KOPT-K1 (cell line): ENCODE data around the gene HERPUD1.

ENCODE experiments used
- H3K27ac ChIP-seq: fragments of 200-600 bp; sonication (generic); 2 replicates; pipeline ENCODE4 v1.5.1; 2016; ENCODE audit warnings: antibody characterized with exemption, mild to moderate bottlenecking, low read depth, low read length; ENCODE audit not compliant: poor library complexity, severe bottlenecking
- H3K36me3 ChIP-seq: fragments of 200-600 bp; sonication (generic); 2 replicates; pipeline ENCODE4 v1.5.1; 2017; ENCODE audit warnings: antibody characterized with exemption, mild to moderate bottlenecking, low read length, moderate library complexity; ENCODE audit not compliant: insufficient read depth
- H3K9me3 ChIP-seq: fragments of 200-600 bp; sonication (generic); 2 replicates; pipeline ENCODE4 v1.5.1; 2017; ENCODE audit warnings: antibody characterized with exemption, low read length, mild to moderate bottlenecking; ENCODE audit not compliant: insufficient read depth, poor library complexity, severe bottlenecking

The HERPUD1 gene

DNA sequence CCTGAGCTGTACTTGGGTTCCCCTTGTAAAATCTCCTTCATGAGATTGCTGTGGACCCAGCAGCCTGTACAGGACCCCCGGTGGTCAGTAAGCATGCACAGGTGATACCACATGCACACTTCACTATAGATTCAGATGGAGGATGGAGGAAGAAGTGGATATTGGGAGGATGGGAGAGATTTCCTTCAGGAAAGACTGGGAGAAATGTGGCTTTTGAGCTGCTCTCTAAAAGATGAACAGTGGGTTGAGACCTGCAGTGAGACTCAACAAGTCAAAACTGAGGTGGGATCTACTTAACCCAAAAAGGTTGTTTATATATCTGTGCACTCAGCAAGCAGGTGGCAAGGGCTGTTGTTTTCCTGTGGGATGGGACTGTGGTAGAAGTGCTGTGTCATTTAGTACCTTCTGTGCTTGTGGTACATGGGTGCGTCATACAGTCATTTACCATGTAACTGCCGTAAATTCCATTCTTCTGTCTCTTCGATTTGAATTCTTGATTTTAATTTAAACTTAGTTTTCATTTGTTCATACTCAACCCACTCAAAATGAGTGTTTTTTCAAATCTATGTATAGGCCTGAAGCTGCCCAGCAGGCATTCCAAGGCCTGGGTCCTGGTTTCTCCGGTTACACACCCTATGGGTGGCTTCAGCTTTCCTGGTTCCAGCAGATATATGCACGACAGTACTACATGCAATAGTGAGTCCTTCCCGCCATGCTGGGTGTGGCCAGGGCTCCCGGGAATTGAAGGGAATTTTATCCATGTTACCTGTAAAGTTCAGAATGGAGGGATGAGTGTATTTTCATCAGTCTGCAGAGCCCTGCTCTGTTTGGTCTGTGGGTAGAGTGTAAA is 6.9 kb downstream of the HERPUD1 start:
- Histone ChIP-seq H3K9me3 (no peaks in the 10 kb centered on the region), H3K36me3 (peaks cover 97% of the 10 kb centered on the region), H3K27ac (peak overlapping the region; percentile 85)

DNA sequence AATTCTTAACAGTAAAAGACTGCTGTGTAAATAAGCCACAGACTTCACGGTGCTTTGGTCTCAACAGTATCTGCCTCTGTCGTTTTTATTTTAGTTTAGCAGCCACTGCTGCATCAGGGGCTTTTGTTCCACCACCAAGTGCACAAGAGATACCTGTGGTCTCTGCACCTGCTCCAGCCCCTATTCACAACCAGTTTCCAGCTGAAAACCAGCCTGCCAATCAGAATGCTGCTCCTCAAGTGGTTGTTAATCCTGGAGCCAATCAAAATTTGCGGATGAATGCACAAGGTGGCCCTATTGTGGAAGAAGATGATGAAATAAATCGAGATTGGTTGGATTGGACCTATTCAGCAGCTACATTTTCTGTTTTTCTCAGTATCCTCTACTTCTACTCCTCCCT is 7.9 kb downstream of the HERPUD1 start:
- H3K9me3 ChIP-seq = no peaks in the 10 kb centered on the region
- H3K27ac ChIP-seq = peak overlapping the region; percentile 85
- H3K36me3 ChIP-seq = peaks cover 100% of the 10 kb centered on the region

GRCh38 chr16:56941092-56941491 is 9.2 kb downstream of the HERPUD1 start:
- Histone ChIP-seq H3K36me3 (peaks cover 99% of the 10 kb centered on the region), H3K27ac (no peak overlapping the region), H3K9me3 (no peaks in the 10 kb centered on the region)

DNA sequence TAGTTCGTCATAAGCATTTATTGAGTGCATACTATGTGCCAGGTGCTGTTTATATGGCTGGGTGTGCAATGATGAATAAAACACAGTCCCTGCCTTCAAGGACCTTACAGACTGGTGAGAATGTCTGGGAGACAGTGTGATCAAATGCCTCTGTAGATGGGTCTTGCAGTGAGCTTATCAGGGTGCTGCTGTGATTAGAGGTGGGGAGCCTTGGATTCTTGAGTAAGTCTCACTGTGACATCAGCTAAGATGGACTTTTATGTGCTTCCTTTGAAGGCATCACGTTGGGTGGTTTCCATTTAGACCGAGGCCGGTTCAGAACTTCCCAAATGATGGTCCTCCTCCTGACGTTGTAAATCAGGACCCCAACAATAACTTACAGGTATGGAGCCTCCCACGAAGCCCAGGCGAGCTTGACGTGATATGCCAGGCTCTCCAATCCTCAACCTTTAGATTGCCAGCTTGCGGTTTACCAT is 10.0 kb downstream of the HERPUD1 start:
- Histone ChIP-seq H3K36me3 (peaks cover 98% of the 10 kb centered on the region), H3K9me3 (no peaks in the 10 kb centered on the region), H3K27ac (no peak overlapping the region)

- no peaks in the 10 kb centered on the region for H3K9me3 ChIP-seq
- no peak overlapping the region for H3K27ac ChIP-seq
- peaks cover 80% of the 10 kb centered on the region for H3K36me3 ChIP-seq
Observed at GRCh38 chr16:56943761-56944375, 11.9 kb downstream of the HERPUD1 start.

DNA sequence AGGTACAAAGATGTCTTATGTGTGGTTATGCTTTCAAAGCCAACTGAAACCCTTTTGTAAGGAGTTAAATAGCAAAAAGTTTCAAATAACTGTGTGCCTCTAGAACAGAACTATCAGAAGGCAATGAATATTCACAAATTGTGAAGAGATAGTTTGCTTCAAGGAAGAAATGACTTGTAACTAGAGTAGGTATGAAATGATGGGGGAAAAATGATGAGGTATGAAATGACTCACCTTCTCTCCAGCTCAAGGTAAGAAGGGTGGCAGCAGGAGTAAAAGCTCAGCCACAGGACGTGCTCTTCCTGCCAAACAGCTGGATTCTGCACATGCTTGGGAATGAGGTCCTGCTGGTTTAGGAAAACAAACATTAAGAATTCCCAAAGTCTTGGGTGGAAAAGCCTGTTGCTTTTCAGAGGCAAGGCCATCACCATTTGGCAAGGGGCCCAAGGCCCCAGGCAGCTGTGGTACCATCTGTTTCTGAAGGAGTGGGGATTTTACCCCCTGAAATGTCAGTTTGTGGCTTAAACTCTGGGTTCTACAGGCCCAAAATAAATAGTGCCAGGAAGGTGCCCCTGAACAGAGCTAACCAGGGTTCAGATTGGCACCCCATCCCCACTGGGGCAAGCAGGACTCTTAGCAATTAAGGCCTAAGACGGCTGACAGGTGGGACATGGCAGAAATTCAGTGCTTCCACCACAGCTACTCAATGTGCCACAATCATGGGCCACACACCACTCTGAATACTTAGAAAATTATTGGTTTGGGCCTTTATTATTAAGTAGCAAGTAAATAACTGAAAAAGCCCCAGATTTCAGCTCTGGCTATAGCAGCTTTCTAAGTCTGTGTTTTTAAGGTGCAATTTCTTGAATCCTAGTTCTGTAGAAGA is 13.3 kb downstream of the HERPUD1 start:
- H3K36me3 ChIP-seq = peaks cover 67% of the 10 kb centered on the region
- peak overlapping the region; percentile 10 for H3K27ac ChIP-seq
- H3K9me3 ChIP-seq = no peaks in the 10 kb centered on the region

- H3K27ac ChIP-seq = no peak overlapping the region
- H3K36me3 ChIP-seq = peaks cover 59% of the 10 kb centered on the region
- H3K9me3 ChIP-seq = no peaks in the 10 kb centered on the region
Observed at GRCh38 chr16:56945847-56946527, 14.0 kb downstream of the HERPUD1 start.

DNA sequence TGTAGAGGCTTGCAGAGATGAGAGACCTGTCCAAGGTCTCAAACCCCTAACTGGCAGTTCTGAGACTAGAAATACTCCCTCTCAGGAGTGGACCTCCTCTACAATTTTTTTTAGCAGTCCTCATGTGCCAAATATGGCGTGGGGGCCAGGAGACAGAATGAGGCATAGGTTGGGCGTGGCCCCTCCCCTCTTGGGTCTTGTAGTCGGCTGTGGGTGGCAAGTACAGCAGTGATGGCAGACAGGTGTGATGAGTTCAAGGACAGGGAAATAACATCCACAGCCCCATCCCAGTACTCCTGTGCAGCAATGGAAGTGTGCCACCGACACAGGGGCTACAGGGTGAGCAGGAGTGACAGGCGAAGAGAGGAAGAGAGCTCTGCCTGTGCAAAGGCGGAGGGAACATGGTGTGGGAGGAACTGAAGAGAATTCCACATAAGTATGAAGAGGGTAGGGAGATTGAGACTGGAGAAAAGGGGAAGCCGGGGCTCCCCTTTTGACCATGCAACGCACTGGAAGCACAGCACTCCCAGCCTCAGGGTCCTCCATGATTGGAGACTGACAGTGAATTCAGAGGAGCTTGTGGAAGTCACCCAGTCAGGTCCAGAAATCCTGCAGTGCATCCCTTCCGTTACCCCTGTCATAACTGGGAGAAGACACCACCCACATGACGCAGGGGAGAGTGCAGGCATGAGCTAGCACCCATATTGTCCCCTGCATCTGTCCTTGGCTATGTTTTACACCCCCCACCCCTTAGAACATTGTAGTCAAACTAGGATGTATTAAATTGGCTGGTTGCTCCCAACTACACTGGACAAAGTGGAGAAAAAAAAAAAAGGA is 15.0 kb downstream of the HERPUD1 start:
- Histone ChIP-seq H3K36me3 (peaks cover 49% of the 10 kb centered on the region), H3K9me3 (no peaks in the 10 kb centered on the region), H3K27ac (no peak overlapping the region)

DNA sequence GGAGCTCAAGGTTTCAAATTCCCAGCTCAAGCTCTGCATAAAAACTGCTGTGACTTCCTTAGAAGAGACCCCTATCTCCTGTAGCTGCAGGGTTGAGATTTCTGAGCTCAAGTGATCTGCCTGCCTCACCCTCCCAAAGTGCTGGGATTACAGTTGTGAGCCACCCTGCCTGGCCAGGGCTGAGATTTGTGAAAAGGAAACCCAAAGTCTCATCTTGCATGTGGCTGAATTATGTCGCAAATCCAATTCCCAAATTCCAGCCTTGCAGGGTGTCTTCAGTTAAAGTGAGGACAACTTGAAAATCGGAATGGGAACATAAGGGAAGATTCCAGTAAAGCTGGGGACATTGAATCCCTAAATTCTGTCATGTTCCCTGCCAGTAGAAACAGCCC is 15.7 kb downstream of the HERPUD1 start:
- Histone ChIP-seq H3K36me3 (peaks cover 43% of the 10 kb centered on the region), H3K9me3 (no peaks in the 10 kb centered on the region), H3K27ac (no peak overlapping the region)

DNA sequence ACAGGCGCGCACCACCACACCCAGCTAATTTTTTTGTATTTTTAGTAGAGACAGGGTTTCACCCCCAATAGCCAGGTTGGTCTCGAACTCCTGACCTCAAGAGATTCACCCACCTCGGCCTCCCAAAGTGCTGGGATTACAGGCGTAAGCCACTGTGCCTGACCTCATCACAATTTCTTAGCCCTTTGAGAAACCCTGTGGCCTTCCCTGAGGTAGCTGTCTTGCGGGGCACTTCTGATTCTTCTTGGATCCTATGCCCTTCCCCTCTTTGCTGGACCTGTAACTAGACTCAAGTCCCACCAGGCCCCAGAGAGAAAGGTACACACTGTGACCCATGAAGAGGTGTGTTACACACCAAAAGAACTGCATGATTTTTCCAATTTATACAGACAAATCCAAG is 16.3 kb downstream of the HERPUD1 start:
- Histone ChIP-seq H3K36me3 (peaks cover 36% of the 10 kb centered on the region), H3K27ac (no peak overlapping the region), H3K9me3 (no peaks in the 10 kb centered on the region)

GRCh38 chr16:56950051-56950450 is 18.1 kb downstream of the HERPUD1 start:
- H3K9me3 ChIP-seq = no peaks in the 10 kb centered on the region
- peaks cover 18% of the 10 kb centered on the region for H3K36me3 ChIP-seq
- no peak overlapping the region for H3K27ac ChIP-seq

DNA sequence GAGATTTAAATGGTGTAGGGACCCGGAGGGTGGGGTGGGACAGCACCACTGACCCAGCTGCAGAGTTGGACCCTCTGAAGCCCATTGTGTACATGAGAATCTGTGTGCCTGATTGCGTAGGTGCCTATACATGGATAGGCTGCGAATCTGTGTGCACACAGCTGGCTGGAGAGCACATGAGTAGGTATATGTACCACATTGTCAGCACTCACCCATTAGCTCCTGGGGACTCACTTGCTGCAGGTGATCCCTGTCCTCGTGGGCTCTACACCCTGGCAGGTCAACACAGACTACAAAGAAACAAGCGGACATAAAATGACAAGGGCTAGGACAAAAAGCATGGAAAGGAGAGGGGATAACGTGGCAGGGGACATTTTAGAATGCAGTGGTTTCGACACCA is 18.5 kb downstream of the HERPUD1 start:
- no peak overlapping the region for H3K27ac ChIP-seq
- no peaks in the 10 kb centered on the region for H3K9me3 ChIP-seq
- peaks cover 14% of the 10 kb centered on the region for H3K36me3 ChIP-seq

DNA sequence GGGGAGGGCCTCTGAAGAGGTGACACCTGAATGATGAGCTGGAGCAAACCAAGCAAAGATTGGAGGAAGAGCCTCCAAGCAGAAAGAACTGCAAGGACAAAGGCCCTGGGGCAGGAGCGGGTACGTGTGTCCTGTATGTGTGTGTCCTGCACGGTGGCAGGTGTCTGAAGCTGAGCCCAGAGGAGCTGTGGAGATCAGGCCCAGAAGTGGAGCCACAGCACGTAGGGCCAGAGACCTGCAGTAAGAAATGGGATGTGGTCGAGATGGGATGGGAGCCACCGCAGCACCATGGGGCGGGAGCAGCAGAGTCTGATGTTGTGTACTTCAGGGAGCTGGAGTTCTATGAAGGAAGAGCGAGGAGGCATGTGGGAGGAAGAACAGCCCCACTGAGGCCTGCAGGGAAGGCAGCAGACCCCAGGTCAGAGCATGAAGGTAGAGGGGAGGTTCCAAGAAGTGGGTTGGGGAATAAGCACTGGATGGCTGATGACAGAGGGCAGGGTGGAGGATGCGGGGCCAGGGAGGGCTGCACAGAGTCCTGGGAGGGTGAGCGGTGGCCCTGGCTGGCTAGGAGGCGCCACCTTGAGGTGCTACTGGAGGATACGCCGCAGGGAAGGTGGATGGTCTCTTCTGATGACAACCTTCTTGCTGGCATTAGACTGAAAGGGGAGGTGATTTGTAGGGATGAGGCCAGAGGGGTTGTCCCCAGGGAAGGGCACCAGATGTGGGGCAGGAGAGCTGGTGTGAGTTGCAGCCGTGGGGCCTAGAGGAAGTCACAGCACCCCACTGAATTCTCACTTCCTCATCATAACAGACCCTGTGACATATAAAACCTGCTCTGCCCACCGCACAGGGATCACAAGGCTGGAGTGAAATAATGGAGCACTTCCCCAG is 19.2 kb downstream of the HERPUD1 start:
- no peak overlapping the region for H3K27ac ChIP-seq
- peaks cover 9% of the 10 kb centered on the region; the same call in 1 of the 2 replicates for H3K36me3 ChIP-seq
- no peaks in the 10 kb centered on the region for H3K9me3 ChIP-seq
